Measurements from ENCODE around the gene ACTR6. TPM values are rescaled to one million over a fixed set of nuclear protein-coding genes. Genes with fewer than 3 reads are reported as not detected.
"Not testable (repeated sequence)": the region's sequence is repeated elsewhere in the genome, so short reads cannot be mapped to it uniquely, and the experiment has no call there.

The ACTR6 gene
- total and polyA plus RNA-seq, 9 of the 15 experiments (the other 6 are each of a cell fraction or from before 2014, with no cell fraction given), result 26.1 to 109 (median 70.9) TPM

- in situ Hi-C loops (cut with MboI); intact Hi-C loops (cut with micrococcal nuclease); CTCF ChIA-PET (ENCODE audit: low intra/inter-chr PET ratio): not testable (repeated sequence)
Observed at GRCh38 chr12:100188888-100189635, 11.6 kb upstream of the ACTR6 start.

GRCh38 chr12:100189636-100190394, 10.8 kb upstream of the ACTR6 start:
- no peaks in the 10 kb centered on the region for H3K79me2 ChIP-seq (ENCODE audit: control insufficient read depth, insufficient read depth, low read length)
- ChIA-PET CTCF (ENCODE audit: low intra/inter-chr PET ratio) (no interaction called here), POLR2A (interaction anchor here (2.4 kb wide), 1 partner anchor 11 kb away, joined by 9 read pairs; the partner anchor contains the start of gene ACTR6)
- intact Hi-C loops (cut with micrococcal nuclease) (no loop called here), in situ Hi-C loops (cut with MboI) (no loop called here)
- BruUV-seq (replicated peaks), result no TSS peak
- peak in 1 of 4 experiments; percentile 35 for DNase-seq (ENCODE audit: extremely low read depth in 1 of 4, low spot score in 3 of 4)
- WGBS (ENCODE audit: insufficient coverage, low coverage, missing lambda C conversion rate), result 48% methylated on average over 9 of the region's 13 CpGs
- no peak overlapping the region for H3K27ac ChIP-seq (ENCODE audit: extremely low read depth, low read depth, low read length)
- H3K4me2 ChIP-seq (ENCODE audit: insufficient read depth, low read length), result no peak overlapping the region
- no peak overlapping the region for H3K9ac ChIP-seq (ENCODE audit: insufficient read depth in 1 of 2, low read depth in 2 of 2, low read length in 2 of 2)
- peak; percentile 72 for ATAC-seq
- H4K20me1 ChIP-seq (replicated peaks; ENCODE audit: control insufficient read depth, insufficient read depth, low read length), result no peaks in the 10 kb centered on the region
- no peak overlapping the region for H3K4me3 ChIP-seq
- no peaks in the 10 kb centered on the region; a peak in 1 of 5 replicates for H3K27me3 ChIP-seq (ENCODE audit: control insufficient read depth in 2 of 2, insufficient read depth in 2 of 2, low read length in 2 of 2)
- no peaks in the 10 kb centered on the region for H3K9me1 ChIP-seq (ENCODE audit: control insufficient read depth, insufficient read depth, low read length)
- H3K36me3 ChIP-seq (ENCODE audit: control insufficient read depth, insufficient read depth, low read length), result peaks cover 3% of the 10 kb centered on the region; the same call in 1 of the 3 replicates
- no peak for FAIRE-seq
- no peaks in the 10 kb centered on the region for H3K9me3 ChIP-seq (replicated peaks; ENCODE audit: control insufficient read depth, insufficient read depth, low read depth, low read length)
- H3K4me1 ChIP-seq (replicated peaks in 1 of 2; ENCODE audit: control insufficient read depth in 2 of 2, insufficient read depth in 2 of 2, low read length in 2 of 2), result no peaks in the 10 kb centered on the region; a peak in 1 of 5 replicates
- no peak overlapping the region for H2AFZ ChIP-seq (ENCODE audit: low read depth, low read length)
- TF ChIP-seq NFE2 (IDR thresholded peaks at IDR 0.05; ENCODE audit: low read depth) (peak; percentile 76), TFE3 (CRISPR knock-in tag; IDR thresholded peaks at IDR 0.05) (no peak), BACH1 (tag; IDR thresholded peaks at IDR 0.05) (peak; percentile 71; the same call in 1 of the 2 replicates), TGIF2 (CRISPR knock-in tag; IDR thresholded peaks at IDR 0.05) (no peak), NFE2L1 (tag; IDR thresholded peaks at IDR 0.05; ENCODE audit: borderline replicate concordance, low read depth) (0 out of 2 replicates have a peak, but pooled peaks have one; percentile 32), CEBPB (tag; IDR thresholded peaks at IDR 0.05) (peak; percentile 63; the same call in 1 of the 2 replicates), RCOR1 (IDR thresholded peaks at IDR 0.05; ENCODE audit: borderline replicate concordance in 1 of 2, low read depth in 2 of 2, low read length in 2 of 2) (peak in 1 of 2 experiments; percentile 47; a peak in 1 of 4 replicates), KDM1A (IDR thresholded peaks at IDR 0.05) (peak; percentile 28 to 51; a peak in 1 of 4 replicates), HDAC1 (IDR thresholded peaks at IDR 0.05) (no peak), C11orf30 (IDR thresholded peaks at IDR 0.05; ENCODE audit: low read depth) (peak; percentile 62; the same call in 1 of the 2 replicates), RFX1 (IDR thresholded peaks at IDR 0.05) (no peak), MAFG (tag; conservative IDR thresholded peaks at IDR 0.05) (peak; percentile 81)

More at GRCh38 chr12:100188888-100189635, 11.6 kb upstream of the ACTR6 start:
- H3K9ac ChIP-seq (ENCODE audit: insufficient read depth in 1 of 2, low read depth in 2 of 2, low read length in 2 of 2); ATAC-seq; BruUV-seq (replicated peaks); H3K4me3 ChIP-seq; H3K4me1 ChIP-seq (replicated peaks in 1 of 2; ENCODE audit: control insufficient read depth in 2 of 2, insufficient read depth in 2 of 2, low read length in 2 of 2); DNase-seq (ENCODE audit: extremely low read depth in 1 of 4, low spot score in 3 of 4); FAIRE-seq; H3K36me3 ChIP-seq (ENCODE audit: control insufficient read depth, insufficient read depth, low read length); H3K9me1 ChIP-seq (ENCODE audit: control insufficient read depth, insufficient read depth, low read length); H3K4me2 ChIP-seq (ENCODE audit: insufficient read depth, low read length); H3K27me3 ChIP-seq (ENCODE audit: control insufficient read depth in 2 of 2, insufficient read depth in 2 of 2, low read length in 2 of 2); H3K79me2 ChIP-seq (ENCODE audit: control insufficient read depth, insufficient read depth, low read length); H2AFZ ChIP-seq (ENCODE audit: low read depth, low read length); H3K27ac ChIP-seq (ENCODE audit: extremely low read depth, low read depth, low read length); H3K9me3 ChIP-seq (replicated peaks; ENCODE audit: control insufficient read depth, insufficient read depth, low read depth, low read length); H4K20me1 ChIP-seq (replicated peaks; ENCODE audit: control insufficient read depth, insufficient read depth, low read length): not testable (repeated sequence)
- 71% methylated on average over 11 of the region's 11 CpGs for WGBS (ENCODE audit: insufficient coverage, low coverage, missing lambda C conversion rate)
- POLR2A ChIA-PET, result interaction anchor here (0.6 kb wide), 1 partner anchor 17 kb away, joined by 4 read pairs; no protein-coding TSS in a partner anchor
- peak; percentile 51 for TF ChIP-seq NFYB (IDR thresholded peaks at IDR 0.05; ENCODE audit: extremely low read depth, insufficient read length)

All from K562 (cell line).